ENCODE results near the gene MAPKAP1.

DNA sequence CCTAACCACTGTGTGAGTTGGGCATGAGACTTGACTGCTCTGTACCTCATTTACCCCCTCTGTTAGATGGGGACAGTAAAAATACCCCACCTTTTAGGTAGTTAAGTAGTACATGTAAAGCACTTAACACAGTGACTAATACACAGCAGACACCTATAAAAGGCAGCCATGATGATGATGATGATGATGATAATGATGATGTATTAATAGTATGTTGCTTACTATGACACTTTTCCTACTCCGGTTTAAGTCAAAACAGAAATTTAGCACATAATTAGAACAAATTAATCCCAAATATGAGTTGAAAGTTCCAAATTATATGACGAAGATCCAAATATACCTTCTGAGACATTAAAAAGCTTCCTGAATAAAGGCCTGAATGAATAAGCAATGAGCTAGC, 223.3 kb downstream of the MAPKAP1 start:
- TF ChIP-seq, protein P1, sequence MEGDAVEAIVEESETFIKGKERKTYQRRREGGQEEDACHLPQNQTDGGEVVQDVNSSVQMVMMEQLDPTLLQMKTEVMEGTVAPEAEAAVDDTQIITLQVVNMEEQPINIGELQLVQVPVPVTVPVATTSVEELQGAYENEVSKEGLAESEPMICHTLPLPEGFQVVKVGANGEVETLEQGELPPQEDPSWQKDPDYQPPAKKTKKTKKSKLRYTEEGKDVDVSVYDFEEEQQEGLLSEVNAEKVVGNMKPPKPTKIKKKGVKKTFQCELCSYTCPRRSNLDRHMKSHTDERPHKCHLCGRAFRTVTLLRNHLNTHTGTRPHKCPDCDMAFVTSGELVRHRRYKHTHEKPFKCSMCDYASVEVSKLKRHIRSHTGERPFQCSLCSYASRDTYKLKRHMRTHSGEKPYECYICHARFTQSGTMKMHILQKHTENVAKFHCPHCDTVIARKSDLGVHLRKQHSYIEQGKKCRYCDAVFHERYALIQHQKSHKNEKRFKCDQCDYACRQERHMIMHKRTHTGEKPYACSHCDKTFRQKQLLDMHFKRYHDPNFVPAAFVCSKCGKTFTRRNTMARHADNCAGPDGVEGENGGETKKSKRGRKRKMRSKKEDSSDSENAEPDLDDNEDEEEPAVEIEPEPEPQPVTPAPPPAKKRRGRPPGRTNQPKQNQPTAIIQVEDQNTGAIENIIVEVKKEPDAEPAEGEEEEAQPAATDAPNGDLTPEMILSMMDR (IDR thresholded peaks at IDR 0.05; ENCODE audit: borderline replicate concordance, extremely low read depth, low read length, poor library complexity, severe bottlenecking): no peak
- TF ChIP-seq EZH2 (IDR thresholded peaks at IDR 0.05; ENCODE audit: borderline replicate concordance, low read depth, low read length, severe bottlenecking): no peak

All from DND-41 (cell line).